GM12878 (cell line): ENCODE measurements around the gene ARRDC5. TPM values are rescaled to one million over a fixed set of nuclear protein-coding genes. Genes with fewer than 3 reads are reported as not detected.

Source experiments
- BHLHE40 ChIP-seq, 2 experiments: fragments of 450-650 bp in 1 of 2; IDR thresholded peaks; 2 replicates each; pipeline ENCODE4 v1.6.1; 2011 to 2017; ENCODE audit warnings: low read depth in 2 of 2, borderline replicate concordance in 1 of 2, improper control_type of control experiment in 1 of 2, low read length in 1 of 2, mild to moderate bottlenecking in 1 of 2
- CTCF ChIP-seq, 3 experiments: IDR thresholded peaks in 2 of 3; conservative IDR thresholded peaks in 1 of 3; 2 replicates each; pipeline ENCODE4 v1.5.1; 2011; ENCODE audit warnings: low read depth in 3 of 3, low read length in 3 of 3, mild to moderate bottlenecking in 3 of 3, control low read depth in 2 of 3, moderate library complexity in 2 of 3, inconsistent platforms in 1 of 3, mixed read lengths in 1 of 3; ENCODE audit not compliant: control insufficient read depth in 2 of 3, insufficient read depth in 1 of 3; ENCODE audit errors: extremely low read depth in 1 of 3
- DPF2 ChIP-seq: fragments of 450-650 bp; IDR thresholded peaks from 2 replicates; pipeline ENCODE4 v1.6.1; 2017; ENCODE audit warnings: mild to moderate bottlenecking
- EP300 ChIP-seq, 2 experiments: fragments of 150-350 bp in 1 of 2; IDR thresholded peaks; 2 replicates each; pipeline ENCODE4 v1.6.1; 2011 to 2012; ENCODE audit warnings: low read depth in 2 of 2, low read length in 2 of 2, borderline replicate concordance in 1 of 2, improper control_type of control experiment in 1 of 2, inconsistent platforms in 1 of 2; ENCODE audit not compliant: control insufficient read depth in 1 of 2
- FOXK2 ChIP-seq: fragments of 450-650 bp; IDR thresholded peaks from 2 replicates; pipeline ENCODE4 v1.6.1; 2017; ENCODE audit warnings: mild to moderate bottlenecking, moderate library complexity
- GATAD2B ChIP-seq: fragments of 450-650 bp; conservative IDR thresholded peaks from 2 replicates; pipeline ENCODE4 v1.6.1; 2017; ENCODE audit warnings: low read depth, mild to moderate bottlenecking, moderate library complexity
- MYC ChIP-seq: IDR thresholded peaks from 2 replicates; pipeline ENCODE4 v1.6.1; 2011; ENCODE audit warnings: mild to moderate bottlenecking, low read length, moderate library complexity, inconsistent platforms; ENCODE audit not compliant: insufficient read depth, insufficient replicate concordance, insufficient read length, severe bottlenecking
- NKRF ChIP-seq: fragments of 450-650 bp; conservative IDR thresholded peaks from 2 replicates; pipeline ENCODE4 v1.6.1; 2017; ENCODE audit warnings: mild to moderate bottlenecking, moderate library complexity
- NR2C2 ChIP-seq: IDR thresholded peaks from 2 replicates; pipeline ENCODE4 v1.6.1; 2011; ENCODE audit warnings: borderline replicate concordance, low read depth; ENCODE audit not compliant: control insufficient read depth, insufficient read length
- PML ChIP-seq: IDR thresholded peaks from 2 replicates; pipeline ENCODE4 v1.6.1; 2012; ENCODE audit warnings: low read length, inconsistent platforms
- POLR2A ChIP-seq: IDR thresholded peaks from 2 replicates; pipeline ENCODE4 v1.6.1; 2011; ENCODE audit warnings: low read depth, mild to moderate bottlenecking, low read length
- POLR2AphosphoS5 ChIP-seq: IDR thresholded peaks from 2 replicates; pipeline ENCODE4 v1.6.1; 2011; ENCODE audit warnings: mild to moderate bottlenecking, low read length, inconsistent platforms
- POU2F2 ChIP-seq: IDR thresholded peaks from 3 replicates; pipeline ENCODE4 v1.6.1; 2011; ENCODE audit warnings: low read depth, mild to moderate bottlenecking, low read length, borderline replicate concordance
- RFX5 ChIP-seq: IDR thresholded peaks from 2 replicates; pipeline ENCODE4 v1.6.1; 2011; ENCODE audit warnings: low read depth, low read length, improper control_type of control experiment
- RUNX3 ChIP-seq: IDR thresholded peaks from 2 replicates; pipeline ENCODE4 v1.6.1; 2012; ENCODE audit warnings: low read length, inconsistent platforms
- SMAD1 ChIP-seq: fragments of 450-650 bp; IDR thresholded peaks from 2 replicates; pipeline ENCODE4 v1.6.1; 2018; ENCODE audit warnings: mild to moderate bottlenecking, low read depth; ENCODE audit not compliant: partially characterized antibody
- SP1 ChIP-seq: IDR thresholded peaks from one replicate; pipeline ENCODE4 v1.6.1; 2011; ENCODE audit warnings: low read depth, low read length
- STAT1 ChIP-seq: fragments of 450-650 bp; conservative IDR thresholded peaks from 2 replicates; pipeline ENCODE4 v1.6.1; 2014; ENCODE audit warnings: antibody characterized with exemption, mild to moderate bottlenecking
- TCF12 ChIP-seq: IDR thresholded peaks from 2 replicates; pipeline ENCODE4 v1.6.1; 2011; ENCODE audit warnings: low read depth, mild to moderate bottlenecking, low read length
- YY1 ChIP-seq: IDR thresholded peaks from 2 replicates; pipeline ENCODE4 v1.6.1; 2011; ENCODE audit warnings: low read depth, mild to moderate bottlenecking, low read length
- ZNF217 ChIP-seq: fragments of 450-650 bp; IDR thresholded peaks from 2 replicates; pipeline ENCODE4 v1.6.1; 2017; ENCODE audit warnings: antibody characterized with exemption, mild to moderate bottlenecking
- ZNF687 ChIP-seq: fragments of 450-650 bp; IDR thresholded peaks from 2 replicates; pipeline ENCODE4 v1.6.1; 2017; ENCODE audit warnings: mild to moderate bottlenecking, moderate library complexity
- ZZZ3 ChIP-seq: IDR thresholded peaks from 2 replicates; pipeline ENCODE4 v1.6.1; 2011; ENCODE audit warnings: low read depth; ENCODE audit not compliant: control insufficient read depth, insufficient read length
- polyA plus RNA-seq, 11 experiments: library from polyadenylated mRNA; depleted of rRNA in 4 of 11; unstranded in 6 of 11; stranded (reverse) in 5 of 11; fragments of >200 nt; fragmentation: Nextera tagmentation in 4 of 11; fragmentation: Illumina TruSeq in 1 of 11; extraction: Ambion mirVana in 4 of 11; extraction: Trizol in 1 of 11; gene quantifications; 1 replicate in 1 of 11; 2 replicates in 10 of 11; pipeline versions ENCODE4 v1.2.1 to v1.2.3, GENCODE V29; 2011 to 2016; ENCODE audit warnings: inconsistent platforms in 2 of 11, missing spikeins in 2 of 11, low read depth in 1 of 11
- total RNA-seq, 4 experiments: library from RNA; depleted of rRNA in 3 of 4; stranded (reverse); fragments of >200 nt in 3 of 4; fragmentation: Illumina TruSeq in 1 of 4; extraction: Trizol in 1 of 4; gene quantifications; 2 replicates each; pipeline versions ENCODE4 v1.2.1 to v1.2.3, GENCODE V29; 2013 to 2021

The ARRDC5 gene
- total and polyA plus RNA-seq, 10 of the 15 experiments (the other 5 are each of a cell fraction or from before 2014, with no cell fraction given) = 0.03 to 0.38 (median 0.12) TPM; not detected in 2

GRCh38 chr19:4909156-4909896 is 6.6 kb upstream of the ARRDC5 start, which contains the start of gene UHRF1 (continued):
- TF ChIP-seq SP1 = peak; percentile 51
- 0 out of 2 replicates have a peak, but pooled peaks have one; percentile 19 for TF ChIP-seq TCF12
- no peak for TF ChIP-seq NR2C2
- peak in 1 of 2 experiments; percentile 62; a peak in 2 of 4 replicates for TF ChIP-seq BHLHE40 (IDR thresholded peaks at IDR 0.05; ENCODE audit: borderline replicate concordance in 1 of 2, low read depth in 2 of 2, low read length in 1 of 2)
- peak; percentile 84 for TF ChIP-seq POLR2A
- TF ChIP-seq NKRF = no peak; the same call in none of the 2 replicates
- TF ChIP-seq PML = no peak
- TF ChIP-seq EP300 (IDR thresholded peaks at IDR 0.05; ENCODE audit: borderline replicate concordance in 1 of 2, control insufficient read depth in 1 of 2, low read depth in 2 of 2, low read length in 2 of 2) = no peak
- TF ChIP-seq CTCF (IDR thresholded peaks at IDR 0.05 in 2 of 3, conservative IDR thresholded peaks at IDR 0.05 in 1 of 3; ENCODE audit: control insufficient read depth in 2 of 3, extremely low read depth in 1 of 3, insufficient read depth in 1 of 3, low read depth in 3 of 3, low read length in 3 of 3) = no peak
- no peak for TF ChIP-seq SMAD1
- TF ChIP-seq POU2F2 = no peak
- TF ChIP-seq GATAD2B = peak; percentile 49; the same call in 1 of the 2 replicates
- TF ChIP-seq POLR2AphosphoS5 = peak; percentile 70
- peak; percentile 18; the same call in 1 of the 2 replicates for TF ChIP-seq RUNX3
- TF ChIP-seq STAT1 = no peak
- no peak for TF ChIP-seq MYC
- no peak for TF ChIP-seq ZNF687
- TF ChIP-seq ZZZ3 = no peak
- no peak for TF ChIP-seq FOXK2
- no peak for TF ChIP-seq RFX5
- TF ChIP-seq DPF2 = no peak; the same call in none of the 2 replicates
- TF ChIP-seq ZNF217 = 0 out of 2 replicates have a peak, but pooled peaks have one; percentile 17
- no peak for TF ChIP-seq YY1
